HG02870 (cell line): ENCODE measurements around the gene RPL15.

Source experiments
- ATAC-seq: cut with Tn5 transposase; IDR thresholded peaks from one replicate; pipeline ENCODE4 v1.9.1; 2021; ENCODE audit warnings: mild to moderate bottlenecking, moderate library complexity; ENCODE audit not compliant: unreplicated experiment

RPL15 gene

DNA sequence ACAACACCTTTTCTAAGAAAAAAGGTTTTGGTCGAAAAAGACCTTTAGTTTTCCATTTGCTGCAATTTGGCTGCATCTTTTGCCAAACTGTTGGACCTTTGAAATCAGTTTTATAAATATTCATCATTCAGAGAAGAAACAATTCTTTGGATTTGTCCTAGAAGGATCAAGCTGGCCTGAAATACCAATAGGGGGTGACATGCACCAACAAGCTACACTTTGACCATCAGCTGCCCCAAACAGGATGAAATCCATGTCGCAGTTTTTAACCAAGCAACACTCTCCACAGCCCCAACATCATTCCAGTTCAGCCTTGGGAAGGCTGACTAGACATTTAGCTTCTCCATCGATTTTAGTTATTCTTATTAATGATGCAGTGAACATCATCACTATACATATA is 9.8 kb downstream of the RPL15 start:
- ATAC-seq: no peak

DNA sequence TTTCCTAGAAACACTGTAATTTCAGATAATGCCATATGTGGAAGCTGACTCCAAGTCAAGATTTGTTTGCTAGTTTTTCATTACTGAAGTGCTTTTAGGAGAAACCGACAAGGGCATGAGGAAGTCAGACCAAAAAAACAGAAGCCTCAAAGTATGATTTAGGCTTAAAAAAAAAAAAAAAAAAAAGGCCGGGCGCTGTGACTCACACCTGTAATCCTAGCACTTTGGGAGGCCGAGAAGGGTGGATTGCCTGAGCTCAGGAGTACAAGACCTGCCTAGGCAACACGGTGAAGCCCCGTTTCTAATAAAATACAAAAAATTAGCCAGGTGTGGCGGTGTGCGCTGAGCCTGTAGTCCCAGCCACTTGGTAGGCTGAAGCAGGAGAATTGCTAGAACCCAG is 11.6 kb downstream of the RPL15 start:
- no peak for ATAC-seq

DNA sequence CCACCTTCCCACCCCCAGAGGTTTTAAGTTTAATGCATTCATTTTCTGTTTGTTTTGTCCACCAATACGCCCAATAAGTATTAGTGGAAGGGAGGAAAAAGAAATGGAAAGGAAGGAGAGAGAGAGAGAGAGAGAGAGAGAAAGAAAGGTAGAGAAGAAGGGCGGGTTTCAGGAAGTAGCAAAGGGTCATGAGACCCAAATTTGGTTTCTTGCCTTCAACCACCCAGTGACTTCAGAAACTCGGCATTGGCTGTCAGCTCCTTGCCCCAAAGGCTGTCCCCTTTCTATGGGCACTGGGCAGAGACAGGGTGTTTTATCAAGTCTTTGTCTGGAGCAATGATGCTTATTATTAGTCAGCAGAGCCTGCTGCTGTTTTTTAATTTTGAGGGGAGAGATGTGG is 14.7 kb downstream of the RPL15 start:
- no peak for ATAC-seq

DNA sequence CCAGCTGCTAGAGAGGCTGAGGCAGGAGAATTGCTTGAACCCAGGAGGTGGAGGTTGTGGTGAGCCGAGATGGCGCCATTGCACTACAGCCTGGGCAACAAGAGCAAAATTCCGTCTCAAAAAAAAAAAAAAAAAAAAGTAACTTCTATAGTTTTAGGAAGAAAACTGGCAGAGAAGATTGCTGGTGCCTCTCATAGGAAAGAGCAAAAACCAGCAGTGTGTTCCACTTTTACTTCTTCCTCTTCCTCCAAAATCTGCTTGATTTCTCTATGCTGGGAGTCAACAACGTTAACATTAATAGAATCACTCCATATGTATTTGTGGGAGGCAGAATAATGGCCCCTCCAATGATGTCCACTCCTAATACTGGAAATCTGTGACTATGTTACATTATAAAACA is 15.6 kb downstream of the RPL15 start:
- no peak for ATAC-seq

DNA sequence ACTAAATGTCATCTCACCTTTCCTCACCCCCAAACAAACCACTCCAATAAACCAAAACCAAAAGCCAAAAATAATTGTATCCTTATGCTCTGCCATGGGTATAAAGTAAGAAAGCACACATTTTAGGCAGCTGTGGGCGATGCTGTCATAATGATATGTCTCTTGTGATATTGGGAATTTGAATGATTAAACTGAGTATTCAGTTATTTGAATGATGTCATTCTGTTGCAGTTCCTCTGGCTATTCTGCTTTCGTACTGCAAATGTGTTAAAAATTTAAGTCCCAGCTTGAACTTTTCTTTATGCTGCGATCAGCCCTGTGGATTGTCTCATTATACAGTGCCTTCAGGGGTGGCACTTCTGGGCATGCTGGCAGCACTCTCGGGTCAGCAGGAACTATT is 17.3 kb downstream of the RPL15 start:
- no peak for ATAC-seq

DNA sequence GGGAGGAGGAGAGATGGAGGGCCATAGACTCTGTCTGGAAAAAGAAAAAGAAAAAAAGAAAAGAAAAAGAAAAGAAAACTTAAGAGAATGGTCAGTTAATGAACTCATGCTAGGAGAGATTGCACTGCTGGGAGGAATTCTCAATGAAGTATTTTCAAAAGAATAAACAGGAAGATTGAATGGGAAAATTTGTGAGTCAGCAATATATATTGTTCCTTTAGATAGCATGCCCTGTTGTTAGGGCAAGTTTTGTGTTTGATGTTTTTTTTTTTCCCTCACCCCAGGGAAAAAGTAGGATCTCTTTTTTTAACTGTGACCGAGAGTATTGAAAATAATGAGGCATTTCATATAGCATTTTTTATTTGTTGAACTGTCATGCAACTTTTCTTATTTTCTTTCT is 20.4 kb downstream of the RPL15 start:
- no peak for ATAC-seq

DNA sequence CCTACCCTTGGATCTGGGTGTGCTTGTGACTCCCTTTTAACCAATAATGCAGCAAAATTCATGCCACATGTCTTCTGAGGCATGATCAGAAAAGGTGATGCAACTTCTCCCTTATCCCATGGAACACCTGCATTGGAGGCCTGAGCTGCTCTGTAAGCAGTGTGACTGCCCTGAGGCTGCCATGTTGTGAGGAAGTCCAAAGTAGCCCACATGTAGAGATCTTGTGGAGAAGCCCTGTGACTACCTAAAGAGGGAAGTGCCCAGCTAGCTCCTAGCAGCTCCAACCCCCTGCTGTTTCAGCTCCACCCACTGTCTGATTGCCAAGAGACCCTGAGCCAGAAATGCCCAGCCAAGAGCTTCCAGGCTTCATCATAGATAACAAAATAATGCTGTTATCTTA is 21.8 kb downstream of the RPL15 start:
- ATAC-seq: no peak

DNA sequence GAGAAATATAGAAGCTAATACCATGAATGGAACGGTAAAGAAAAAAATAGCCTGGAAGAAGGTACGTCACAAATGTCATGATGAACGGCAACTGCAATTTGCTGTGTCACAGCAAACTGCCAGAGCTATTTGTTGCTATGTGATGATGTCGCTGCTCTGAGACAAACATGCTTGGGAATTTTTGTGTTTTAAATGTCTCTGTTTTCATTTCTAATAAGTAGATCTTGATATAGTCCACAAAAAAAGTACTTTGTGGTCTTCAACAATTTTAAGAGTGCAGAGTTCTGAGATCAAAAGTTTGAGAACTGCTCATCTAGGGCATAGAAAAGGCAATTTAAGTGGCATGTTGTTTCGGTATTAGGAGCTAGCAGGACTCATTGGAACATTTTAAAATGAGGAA is 23.8 kb downstream of the RPL15 start:
- no peak for ATAC-seq

DNA sequence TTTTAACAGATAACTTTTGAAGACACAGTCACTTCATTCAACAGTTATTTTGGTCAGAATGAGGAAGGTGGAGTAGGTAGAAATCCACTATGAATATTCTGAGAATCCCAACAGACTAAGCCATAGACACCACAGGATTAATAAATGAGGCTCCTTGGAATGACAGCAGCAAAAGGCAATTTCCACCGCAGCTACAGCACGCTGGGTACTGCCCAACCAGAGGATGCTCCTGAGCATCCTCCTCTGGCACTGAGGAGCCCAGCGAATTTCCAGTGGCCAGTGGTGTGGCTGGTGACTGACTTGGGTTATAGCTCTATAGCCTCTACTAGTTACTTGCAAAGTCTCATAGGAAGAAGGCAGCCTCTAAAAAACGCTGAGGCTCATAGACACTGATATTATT is 24.5 kb downstream of the RPL15 start:
- no peak for ATAC-seq

DNA sequence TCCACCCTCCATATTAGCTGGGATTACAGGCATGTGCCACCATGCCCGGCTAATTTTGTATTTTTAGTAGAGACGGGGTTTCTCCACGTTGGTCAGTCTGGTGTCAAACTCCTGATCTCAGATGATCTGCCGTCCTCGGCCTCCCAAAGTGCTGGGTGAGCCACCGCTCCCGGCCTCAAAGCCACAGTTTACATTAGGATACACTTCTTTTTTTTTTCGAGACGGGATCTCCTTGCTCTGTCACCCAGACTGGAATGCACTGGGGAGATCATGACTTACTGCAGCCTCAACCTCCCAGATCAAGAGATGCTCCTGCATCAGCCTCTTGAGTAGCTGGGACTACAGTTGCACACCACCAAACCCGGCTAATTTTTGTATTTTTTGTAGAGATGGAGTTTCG is 25.6 kb downstream of the RPL15 start:
- no peak for ATAC-seq

DNA sequence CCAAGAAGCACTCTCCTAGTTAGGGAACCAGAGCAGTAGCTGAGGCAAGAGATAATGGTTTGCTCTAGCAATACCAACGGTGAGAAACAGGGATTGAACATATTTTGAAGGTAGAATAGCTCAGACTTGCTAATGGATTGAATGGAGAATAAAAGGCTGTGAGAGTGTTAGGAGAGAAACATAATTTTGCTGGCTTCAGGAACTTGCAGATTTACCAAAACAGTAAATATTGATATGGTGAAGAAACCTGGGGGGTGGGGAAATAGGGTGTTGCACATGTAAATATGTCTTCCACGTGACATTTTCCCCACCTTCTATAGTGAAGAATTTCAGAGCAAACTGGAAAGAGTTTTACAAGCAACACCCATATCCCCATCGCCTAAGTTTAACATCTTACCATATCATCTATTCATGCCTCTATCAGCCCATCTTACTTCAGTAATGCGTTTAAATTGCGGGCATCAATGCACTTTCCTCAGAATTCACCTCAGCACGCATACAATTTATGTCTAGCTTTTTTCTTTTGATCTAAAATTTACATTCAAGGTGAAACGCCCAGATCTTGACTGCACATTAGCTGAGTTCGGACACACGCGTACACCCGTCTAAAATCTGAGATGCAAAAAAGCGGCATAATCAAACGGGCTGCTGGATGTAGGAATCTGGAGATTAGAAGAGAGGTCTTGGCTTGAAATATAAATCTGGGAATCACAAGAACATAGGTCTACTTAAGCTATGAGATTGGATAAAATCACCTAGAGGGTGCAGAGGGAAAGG is 27.3 kb downstream of the RPL15 start:
- ATAC-seq: no peak

DNA sequence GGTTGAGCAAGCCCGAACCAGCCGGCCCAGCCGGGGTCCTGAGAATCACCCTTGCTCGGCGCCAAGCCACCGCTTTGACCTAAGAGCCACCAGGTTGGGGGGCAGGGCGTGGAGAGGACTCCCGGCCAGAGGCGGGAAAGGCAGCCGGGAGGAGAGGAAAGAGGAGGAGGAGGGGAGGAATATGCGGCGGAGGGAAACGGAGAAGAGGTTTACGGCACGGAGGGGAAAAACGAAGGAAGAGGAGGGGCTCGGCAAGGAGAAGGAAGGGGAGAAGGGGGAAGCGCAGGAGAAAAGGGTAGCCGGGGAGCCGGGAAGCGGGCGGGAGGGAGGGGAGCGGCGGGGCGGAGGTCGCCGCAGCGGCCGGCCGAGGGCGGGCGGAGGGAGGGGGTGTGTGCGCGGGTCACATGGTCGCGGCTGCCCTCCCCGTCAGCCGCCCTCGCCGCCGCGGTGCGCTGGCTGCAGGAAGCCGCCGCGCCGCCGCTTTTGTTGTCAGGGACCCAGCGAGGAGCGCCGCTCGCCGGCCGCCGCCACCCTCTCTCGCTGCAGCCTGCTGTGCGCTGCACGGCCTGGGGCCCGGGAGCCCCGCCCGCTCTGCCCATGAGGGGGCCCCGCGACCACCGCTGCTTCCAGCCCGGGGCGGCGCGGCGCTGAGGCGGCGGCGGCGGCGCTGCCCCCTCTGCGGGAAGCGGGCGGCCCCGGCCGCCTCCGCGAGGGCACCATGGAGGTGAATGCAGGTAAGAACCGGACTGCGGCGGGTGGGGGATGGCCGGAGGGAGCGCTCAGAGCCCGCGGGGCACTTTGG is 28.1 kb downstream of the RPL15 start, which contains the start of gene NR1D2:
Gene NR1D2 (plus strand): TSS at position 426 of the 802 bp plus-strand sequence. CDS start 293 bp downstream, at position 719.
- ATAC-seq: peak; percentile 52

DNA sequence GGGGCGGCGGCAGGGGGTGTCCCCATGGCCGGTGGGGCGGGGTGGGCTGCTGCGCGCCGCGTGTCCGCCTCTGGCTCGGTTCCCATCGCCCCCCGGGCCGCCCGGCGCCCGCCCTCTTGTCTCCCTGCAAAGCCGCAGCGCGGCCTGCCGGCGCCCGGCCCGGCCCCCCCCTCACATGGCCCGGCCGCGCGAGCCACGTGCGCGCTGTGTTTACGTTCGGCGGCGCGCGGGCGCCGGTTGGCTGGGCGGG is 28.7 kb downstream of the RPL15 start:
- ATAC-seq: no peak

DNA sequence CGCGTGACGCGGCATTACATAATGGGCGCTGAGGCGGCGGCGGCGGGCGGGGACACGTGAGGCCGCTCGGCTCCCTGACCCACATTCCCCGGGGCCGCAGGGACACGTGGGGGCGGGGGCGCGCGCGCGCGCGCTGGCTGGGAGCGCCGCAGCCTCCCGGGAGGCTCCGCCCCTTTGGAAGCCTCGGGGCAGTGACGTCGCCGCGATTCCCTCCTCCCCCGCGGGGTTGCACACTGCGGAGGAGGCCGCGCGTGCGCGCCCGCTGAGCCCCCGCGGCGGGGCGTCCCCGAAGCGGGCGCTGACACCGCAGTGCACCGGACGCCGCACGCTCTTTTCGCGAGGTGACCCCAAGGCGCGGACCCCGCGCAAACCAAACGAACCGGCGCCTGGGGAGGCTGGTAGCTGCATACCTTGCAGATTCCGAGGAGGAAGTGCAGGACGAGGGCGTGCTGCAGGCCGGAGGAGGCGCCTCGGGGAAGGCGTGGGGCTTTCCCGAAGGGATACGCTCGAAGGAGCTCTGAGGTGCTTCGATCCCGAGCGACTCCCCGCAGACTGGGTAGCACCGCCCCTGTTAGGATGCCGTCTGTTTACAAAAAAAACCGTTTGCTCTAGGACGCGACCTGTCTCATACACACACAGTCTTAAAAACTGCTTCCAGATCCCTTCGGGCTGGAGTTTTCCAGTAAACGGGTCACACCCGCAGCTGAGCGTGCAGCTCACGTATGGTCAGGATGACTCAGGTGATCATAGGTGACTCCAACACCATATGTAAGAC is 29.2 kb downstream of the RPL15 start:
- ATAC-seq: peak; percentile 80

DNA sequence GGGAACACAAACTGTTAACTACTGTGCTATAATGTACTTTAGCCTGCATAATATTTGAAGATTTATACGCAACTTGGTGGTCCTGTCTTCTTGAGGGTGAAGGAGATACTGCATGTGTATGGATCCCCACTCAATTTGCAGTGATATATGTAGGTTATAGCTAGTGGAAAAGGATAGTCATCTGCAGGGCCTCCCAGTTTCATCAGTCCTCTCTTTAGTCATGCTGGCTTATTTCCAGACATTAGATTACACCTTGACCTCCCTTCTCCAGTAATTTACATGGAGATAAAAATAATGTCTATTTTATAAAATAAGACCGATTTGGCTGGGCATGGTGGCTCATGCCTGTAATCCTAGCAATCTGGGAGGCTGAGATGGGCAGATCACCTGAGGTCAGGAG is 31.8 kb downstream of the RPL15 start:
- no peak for ATAC-seq

DNA sequence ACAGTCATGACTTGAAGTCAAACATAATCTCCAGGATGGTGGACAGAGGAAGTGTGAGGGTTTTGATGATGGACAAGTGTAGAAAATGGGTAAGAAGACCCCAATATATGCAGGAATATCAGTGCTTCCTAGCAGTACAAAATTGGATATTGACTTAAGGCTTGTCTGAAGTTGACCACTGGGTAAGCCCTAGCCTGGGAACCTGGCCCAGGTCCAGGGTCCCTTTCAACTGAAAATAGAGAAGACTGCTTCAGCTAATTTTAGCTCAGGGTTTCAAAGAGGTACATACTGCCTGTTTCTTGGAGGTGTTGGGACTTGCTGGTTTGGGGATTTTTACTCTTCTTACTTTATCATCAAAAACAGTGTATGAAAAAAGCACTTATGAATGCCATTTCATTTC is 32.9 kb downstream of the RPL15 start:
- peak; percentile 17 for ATAC-seq

DNA sequence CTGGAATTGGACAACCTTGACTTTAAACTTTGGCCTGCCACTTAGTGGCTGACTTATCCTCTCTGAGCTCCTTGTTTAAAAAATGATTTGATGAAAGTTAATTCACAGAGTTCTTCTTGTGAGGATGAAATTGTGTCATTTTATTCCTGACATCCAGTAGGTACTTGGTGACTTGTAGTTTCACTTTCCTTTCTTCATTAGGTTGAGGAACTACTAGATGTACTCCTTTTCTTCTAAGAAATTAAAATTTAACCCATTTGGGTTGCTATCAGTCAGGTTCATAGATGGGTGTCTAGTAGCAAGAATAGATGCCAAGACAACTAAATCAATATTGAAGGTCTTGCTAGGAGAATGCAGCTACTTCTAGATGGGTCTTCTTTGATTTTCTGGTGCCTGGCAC is 33.4 kb downstream of the RPL15 start:
- ATAC-seq: no peak

DNA sequence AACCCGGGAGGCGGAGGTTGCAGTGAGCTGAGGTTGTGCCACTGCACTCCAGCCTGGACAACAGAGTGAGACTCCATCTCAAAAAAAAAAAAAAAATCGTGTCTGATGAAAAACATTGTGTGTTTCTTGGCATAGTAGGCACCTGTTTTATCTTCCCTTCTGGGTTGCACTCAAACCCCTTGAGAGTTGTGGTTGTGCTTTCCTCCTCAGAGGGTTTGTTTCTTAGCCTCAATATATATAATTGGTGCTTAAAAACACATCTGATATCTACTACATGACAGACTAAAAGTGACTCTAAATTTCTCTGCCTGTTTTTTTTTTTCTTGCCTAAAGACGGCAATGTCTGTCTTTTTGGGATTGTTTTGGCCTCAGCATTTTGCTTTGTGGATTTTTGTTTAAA is 35.7 kb downstream of the RPL15 start:
- no peak for ATAC-seq

DNA sequence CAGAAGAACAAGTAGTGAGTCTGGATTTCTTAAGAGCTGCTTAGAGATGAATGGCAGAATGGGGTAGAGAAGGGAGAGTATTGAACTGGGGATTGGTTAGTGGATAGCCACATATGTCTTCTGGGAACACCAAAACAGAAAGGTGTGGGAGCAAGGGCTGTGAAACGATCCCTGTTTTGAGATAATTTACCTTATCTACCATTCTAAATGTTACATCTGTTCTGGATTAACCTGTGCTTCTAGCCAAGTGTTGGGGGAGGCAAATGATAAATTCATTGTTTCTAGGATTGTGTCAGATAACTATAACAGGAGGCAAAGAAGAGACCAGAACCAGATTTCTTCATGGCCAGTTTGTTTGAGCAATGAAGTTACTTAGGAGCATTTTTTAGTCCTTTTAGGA is 36.6 kb downstream of the RPL15 start:
- no peak for ATAC-seq

DNA sequence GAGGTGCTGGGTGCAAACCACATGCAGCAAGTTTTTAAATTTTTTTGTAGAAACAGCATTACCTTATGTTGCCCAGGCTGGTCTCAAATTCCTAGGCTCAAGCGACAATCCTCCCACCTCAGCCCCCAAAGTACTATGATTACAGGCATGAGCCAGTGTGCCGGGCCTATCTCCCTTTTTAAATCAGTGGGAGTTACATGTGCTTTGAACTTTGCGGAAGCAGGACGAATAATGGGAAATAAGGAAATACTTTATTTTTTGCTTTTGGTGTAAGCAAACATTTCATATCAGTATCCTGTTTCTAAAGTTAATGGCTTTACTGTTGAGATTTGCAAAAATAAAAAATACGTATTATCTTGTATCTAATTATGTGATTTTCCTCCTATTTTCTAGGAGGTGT is 37.2 kb downstream of the RPL15 start:
- no peak for ATAC-seq

DNA sequence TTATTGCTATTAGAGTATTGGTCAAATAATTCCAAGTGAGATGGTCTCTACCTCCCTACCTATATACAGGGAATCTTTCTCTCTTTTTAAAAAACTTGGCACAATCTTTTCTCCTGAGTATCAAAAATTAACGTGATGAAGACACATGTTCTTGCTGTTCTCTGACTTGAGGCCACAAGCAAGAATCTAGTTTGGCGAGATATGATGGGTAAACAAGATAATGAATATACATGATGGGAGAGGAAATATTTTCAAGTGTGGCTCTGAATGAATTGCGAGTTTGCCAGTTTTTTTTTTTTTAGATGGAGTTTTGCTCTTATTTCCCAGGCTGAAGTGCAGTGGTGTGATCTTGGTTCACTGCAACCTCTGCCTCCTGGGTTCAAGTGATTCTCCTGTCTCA is 39.8 kb downstream of the RPL15 start:
- no peak for ATAC-seq
